Measurements from ENCODE around the gene ABCC11.

The ABCC11 gene

DNA sequence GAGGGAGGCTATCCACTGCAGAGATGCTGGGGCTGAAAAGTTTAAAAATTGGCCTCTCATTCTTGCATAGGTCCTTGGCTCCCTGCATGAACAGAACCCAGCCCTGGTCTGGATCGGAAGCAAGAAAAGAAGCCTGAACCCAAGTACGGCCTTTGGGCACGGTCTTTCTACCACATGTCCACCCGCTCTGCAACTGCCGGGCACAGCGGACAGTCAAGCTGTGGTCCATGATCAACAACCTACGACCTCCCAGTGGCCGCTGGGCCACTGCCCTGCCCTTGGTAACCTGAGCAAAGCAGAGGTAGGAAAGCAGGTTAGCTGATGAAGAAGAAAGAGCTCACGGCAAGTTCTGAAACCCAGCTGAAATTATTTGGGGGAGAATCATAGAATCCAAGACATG lies 95.1 kb downstream of the ABCC11 start:
- TF ChIP-seq ZNF274 (IDR thresholded peaks at IDR 0.05; ENCODE audit: low read depth, low read length), result no peak
- H3K4me3 ChIP-seq (ENCODE audit: low read length), result no peak overlapping the region

- H3K4me3 ChIP-seq (ENCODE audit: low read length), result no peak overlapping the region
- no peak for TF ChIP-seq ZNF274 (IDR thresholded peaks at IDR 0.05; ENCODE audit: low read depth, low read length)
Observed at GRCh38 chr16:48150707-48151106, 96.6 kb downstream of the ABCC11 start.

GRCh38 chr16:48146710-48147109 lies 100.6 kb downstream of the ABCC11 start:
- H3K4me3 ChIP-seq (ENCODE audit: low read length), result no peak overlapping the region
- no peak for TF ChIP-seq ZNF274 (IDR thresholded peaks at IDR 0.05; ENCODE audit: low read depth, low read length)

- TF ChIP-seq ZNF274 (IDR thresholded peaks at IDR 0.05; ENCODE audit: low read depth, low read length), result no peak
- no peak overlapping the region for H3K4me3 ChIP-seq (ENCODE audit: low read length)
Observed at GRCh38 chr16:48146131-48146530, 101.2 kb downstream of the ABCC11 start.

DNA sequence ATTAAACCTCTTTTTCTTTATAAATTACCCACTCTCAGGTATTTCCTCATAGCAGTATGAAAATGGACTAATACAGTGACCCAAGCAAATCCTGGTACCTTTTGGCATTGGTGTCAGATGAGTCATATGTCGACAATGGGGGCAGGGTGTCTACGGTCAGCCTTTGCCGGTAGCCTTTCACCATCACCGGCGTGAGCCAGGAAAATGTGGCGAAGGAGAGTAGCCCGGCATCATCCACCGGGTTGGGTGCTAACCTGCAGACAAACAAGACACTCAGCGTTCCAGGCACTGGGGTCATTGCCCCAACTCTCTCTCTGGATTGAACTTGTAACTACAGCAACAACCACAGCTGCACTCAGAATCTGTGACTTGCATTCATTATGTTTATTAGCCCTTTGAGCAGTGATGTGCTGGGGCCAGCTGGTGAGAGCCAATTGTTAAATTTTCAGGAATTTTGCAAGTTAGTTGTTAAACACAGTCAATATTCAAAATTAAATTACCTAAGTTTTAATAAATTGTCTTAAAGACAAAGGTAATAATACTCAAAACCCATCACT lies 103.4 kb downstream of the ABCC11 start:
- TF ChIP-seq ZNF274 (IDR thresholded peaks at IDR 0.05; ENCODE audit: low read depth, low read length), result no peak
- no peak overlapping the region for H3K4me3 ChIP-seq (ENCODE audit: low read length)

DNA sequence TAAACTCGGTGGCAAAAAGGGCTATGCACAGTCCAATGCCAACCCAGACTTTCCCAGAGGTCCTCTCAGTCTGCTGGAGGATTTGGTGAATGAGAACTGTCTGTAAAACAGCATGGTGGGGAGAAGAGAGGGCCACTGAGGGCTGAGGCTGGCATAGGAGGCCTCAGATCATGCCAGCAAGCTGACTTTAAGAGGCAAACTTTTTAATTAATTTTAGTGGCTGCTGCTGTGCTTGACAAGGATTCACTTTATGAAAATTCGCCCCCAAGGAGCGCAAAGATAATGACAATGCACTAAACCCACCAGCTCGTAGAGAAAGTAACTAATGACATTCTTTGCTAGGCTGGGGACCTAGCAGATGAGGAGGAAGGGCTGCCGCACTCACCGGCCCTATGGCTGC lies 106.5 kb downstream of the ABCC11 start:
- H3K4me3 ChIP-seq (ENCODE audit: low read length), result no peak overlapping the region
- no peak for TF ChIP-seq ZNF274 (IDR thresholded peaks at IDR 0.05; ENCODE audit: low read depth, low read length)

DNA sequence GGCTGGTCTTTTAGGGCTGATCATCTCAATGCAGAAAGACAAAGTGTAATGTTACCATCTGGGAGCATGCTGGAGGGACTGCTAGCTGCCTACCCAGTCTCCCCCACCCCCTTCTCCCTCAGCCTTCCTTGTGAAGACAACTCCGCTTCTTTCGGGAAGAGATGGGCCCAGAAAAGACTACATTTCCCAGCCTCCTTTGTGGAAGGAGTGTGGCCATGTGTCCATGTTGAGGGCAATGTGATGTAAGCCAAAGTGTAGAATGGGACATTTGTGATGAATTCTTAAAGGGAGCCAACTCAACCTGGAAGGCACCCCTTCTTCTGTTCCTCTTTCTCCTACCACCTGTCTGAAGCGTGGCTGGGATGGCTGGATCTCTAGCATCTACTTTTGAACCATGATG lies 107.8 kb downstream of the ABCC11 start:
- H3K4me3 ChIP-seq (ENCODE audit: low read length), result no peak overlapping the region
- TF ChIP-seq ZNF274 (IDR thresholded peaks at IDR 0.05; ENCODE audit: low read depth, low read length), result no peak

DNA sequence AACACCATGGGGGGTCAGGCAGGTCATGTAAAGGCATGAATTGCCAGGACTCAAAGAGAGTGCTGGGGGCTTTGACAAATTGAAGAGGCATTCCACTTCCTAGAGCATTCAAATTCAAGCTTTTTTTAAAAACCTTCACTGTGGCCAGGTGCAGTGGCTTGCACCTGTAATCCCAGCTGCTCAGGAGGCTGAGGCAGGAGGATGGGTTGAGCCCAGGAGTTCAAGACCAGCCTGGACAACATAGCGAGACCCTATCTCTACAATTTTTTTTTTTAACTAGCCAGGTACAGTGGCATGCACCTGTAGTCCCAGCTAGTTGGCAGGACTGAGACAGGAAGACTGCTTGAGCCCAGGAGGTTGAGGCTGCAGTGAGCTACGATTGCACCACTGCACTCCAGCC lies 108.8 kb downstream of the ABCC11 start:
- TF ChIP-seq ZNF274 (IDR thresholded peaks at IDR 0.05; ENCODE audit: low read depth, low read length), result no peak

GRCh38 chr16:48137822-48138221 lies 109.5 kb downstream of the ABCC11 start:
- H3K4me3 ChIP-seq (ENCODE audit: low read length), result no peak overlapping the region
- TF ChIP-seq ZNF274 (IDR thresholded peaks at IDR 0.05; ENCODE audit: low read depth, low read length), result no peak

More for the DNA sequence above, 108.8 kb downstream of the ABCC11 start:
- H3K4me3 ChIP-seq (ENCODE audit: low read length), result no peak overlapping the region

DNA sequence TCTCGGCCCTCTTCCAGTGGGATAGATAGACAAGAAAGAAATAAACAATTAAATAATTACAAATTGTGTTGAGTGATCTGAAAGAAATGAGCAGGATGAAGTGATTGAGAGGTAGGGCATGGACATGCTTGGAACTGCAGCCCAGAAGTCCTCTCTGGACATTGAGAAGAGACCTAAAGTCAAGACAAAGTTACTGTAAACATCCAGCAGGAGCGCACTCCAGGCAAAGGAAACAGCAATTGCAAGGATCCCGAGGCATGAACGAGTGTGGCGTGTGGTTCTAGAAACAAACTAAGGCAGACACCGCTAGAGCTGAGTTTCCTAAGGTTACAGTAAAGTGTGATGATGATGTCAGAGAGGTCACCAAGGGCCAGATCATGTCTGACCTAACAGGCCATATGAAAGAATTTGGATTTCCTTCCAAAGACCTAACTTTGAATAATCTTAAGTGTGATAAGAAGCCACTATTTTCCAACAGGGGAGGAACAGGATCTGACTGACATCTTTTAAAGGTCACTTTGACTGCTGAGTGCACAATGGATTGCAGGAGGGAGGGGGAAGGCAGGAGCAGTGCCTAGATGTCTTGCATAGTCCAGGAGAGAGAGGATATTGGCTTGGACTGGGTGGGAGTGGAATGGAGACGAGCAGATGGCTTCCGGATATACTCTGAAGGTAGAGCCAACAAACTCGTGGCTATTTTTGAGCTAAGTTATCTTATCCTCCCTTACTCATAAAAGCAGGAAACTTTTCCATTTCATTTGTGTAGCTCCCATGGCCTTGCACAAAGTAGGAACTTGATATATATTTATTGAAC lies 110.6 kb downstream of the ABCC11 start:
- no peak for TF ChIP-seq ZNF274 (IDR thresholded peaks at IDR 0.05; ENCODE audit: low read depth, low read length)
- H3K4me3 ChIP-seq (ENCODE audit: low read length), result no peak overlapping the region

- TF ChIP-seq ZNF274 (IDR thresholded peaks at IDR 0.05; ENCODE audit: low read depth, low read length), result no peak
- no peak overlapping the region for H3K4me3 ChIP-seq (ENCODE audit: low read length)
Observed at GRCh38 chr16:48133455-48134211, 113.7 kb downstream of the ABCC11 start.

GRCh38 chr16:48132696-48133095 lies 114.6 kb downstream of the ABCC11 start:
- TF ChIP-seq ZNF274 (IDR thresholded peaks at IDR 0.05; ENCODE audit: low read depth, low read length), result no peak
- no peak overlapping the region for H3K4me3 ChIP-seq (ENCODE audit: low read length)

GRCh38 chr16:48131201-48131935 lies 116.0 kb downstream of the ABCC11 start:
- no peak overlapping the region for H3K4me3 ChIP-seq (ENCODE audit: low read length)
- no peak for TF ChIP-seq ZNF274 (IDR thresholded peaks at IDR 0.05; ENCODE audit: low read depth, low read length)

GRCh38 chr16:48129926-48130325 lies 117.4 kb downstream of the ABCC11 start:
- no peak overlapping the region for H3K4me3 ChIP-seq (ENCODE audit: low read length)
- no peak for TF ChIP-seq ZNF274 (IDR thresholded peaks at IDR 0.05; ENCODE audit: low read depth, low read length)
